ENCODE measurements around the gene CCDC178.
"Not testable (repeated sequence)": the region's sequence is repeated elsewhere in the genome, so short reads cannot be mapped to it uniquely, and the experiment has no call there.

CCDC178 gene, protein sequence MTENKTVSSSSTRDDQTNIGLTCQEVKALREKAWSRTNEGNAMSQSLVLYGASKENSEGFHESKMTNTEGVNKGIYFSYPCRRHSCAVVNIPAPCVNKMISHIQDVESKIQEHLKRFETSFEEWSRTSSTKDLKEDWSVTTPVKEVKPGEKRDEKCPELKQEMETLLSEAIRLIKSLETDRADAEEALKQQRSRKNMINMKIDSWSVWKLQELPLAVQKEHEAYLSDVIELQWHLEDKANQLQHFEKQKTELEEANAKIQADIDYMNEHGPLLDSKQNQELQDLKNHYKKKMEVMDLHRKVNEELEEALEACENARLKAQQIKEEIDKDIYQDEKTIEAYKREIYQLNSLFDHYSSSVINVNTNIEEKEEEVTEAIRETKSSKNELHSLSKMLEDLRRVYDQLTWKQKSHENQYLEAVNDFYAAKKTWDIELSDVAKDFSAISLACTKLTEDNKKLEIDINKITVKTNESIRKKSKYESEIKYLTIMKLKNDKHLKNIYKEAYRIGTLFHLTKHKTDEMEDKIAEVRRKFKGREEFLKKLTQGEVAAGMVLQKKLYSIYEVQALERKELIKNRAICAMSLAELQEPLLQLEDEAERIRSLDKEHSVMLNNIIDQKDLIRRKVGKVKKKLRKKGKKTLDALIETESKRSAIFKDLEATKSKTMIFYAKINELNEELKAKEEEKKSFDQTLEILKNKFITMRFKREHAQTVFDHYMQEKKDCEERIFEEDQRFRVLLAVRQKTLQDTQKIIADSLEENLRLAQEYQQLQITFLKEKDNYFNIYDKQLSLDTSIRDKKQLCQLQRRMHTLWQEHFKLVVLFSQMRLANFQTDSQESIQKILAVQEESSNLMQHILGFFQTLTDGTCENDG

DNA sequence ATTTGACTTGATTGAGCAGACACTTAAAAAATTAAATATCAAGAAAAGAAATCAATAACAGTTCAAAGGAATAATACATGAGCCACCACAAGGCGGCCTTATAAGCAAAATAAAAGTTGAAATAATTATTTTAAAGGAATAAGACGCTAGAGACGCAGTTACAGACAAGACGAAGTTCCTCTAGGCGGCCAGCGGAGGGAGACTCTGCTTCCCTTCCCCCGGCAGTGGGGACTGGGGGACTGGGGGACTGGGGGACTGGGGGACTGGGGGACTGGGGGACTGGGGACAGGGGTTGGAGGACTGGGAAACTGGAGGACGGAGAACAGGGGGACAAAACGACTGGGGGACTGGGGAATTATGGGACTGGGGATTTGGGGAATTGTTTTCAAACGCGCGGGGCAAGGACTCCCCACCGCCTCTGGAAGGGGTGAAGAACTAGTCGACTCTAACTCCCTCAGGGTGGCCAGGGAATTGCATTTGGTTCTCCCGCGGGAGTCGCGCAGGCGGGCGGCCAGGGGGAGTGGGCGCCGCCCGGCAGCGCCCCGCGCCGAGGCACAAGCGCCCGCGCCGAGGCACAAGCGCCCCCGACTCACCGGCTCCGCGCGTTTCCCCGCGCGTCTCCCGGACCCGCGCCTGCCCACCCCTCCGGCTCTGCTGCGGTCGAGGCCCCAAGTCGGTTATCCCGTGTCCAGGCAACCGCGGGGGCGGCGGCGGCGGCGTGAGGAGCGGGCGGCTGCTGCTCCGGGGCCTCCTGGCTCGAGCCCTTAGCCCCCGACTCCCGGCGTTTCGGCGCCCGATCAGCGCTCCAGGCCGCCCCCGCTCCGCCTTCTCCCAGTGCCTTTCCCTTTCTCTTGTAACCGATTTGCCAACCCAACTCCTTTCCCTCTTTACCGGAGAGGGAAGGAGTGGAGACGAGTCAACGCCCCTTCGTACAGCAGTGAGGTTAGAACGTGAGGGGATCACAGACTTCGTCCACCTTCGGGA is at the start of gene CCDC178:
Gene CCDC178, minus strand, starts transcription at position 662 of the 984 bp plus-strand sequence. CDS start 28,633 bp downstream, outside the sequence.
- DNase-seq: peak; percentile 52

DNA sequence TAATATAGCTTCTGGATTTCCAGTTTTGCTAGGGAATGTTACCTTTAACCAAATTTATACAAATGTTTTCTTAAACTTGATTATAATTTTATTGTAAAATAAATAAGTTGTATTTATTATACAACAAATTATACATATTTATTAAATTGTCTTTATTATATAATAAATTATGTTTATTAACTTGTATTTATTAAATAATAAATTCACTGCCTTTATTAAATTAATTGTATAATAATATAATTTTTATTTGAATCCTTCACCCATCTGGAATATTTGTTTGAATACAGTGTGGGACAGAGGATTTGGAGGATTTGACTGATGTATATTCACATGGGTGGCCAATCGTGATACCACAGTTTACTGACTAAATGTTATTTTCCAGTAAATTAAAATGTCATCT is 43.4 kb upstream of the CCDC178 start:
- no peak for DNase-seq

DNA sequence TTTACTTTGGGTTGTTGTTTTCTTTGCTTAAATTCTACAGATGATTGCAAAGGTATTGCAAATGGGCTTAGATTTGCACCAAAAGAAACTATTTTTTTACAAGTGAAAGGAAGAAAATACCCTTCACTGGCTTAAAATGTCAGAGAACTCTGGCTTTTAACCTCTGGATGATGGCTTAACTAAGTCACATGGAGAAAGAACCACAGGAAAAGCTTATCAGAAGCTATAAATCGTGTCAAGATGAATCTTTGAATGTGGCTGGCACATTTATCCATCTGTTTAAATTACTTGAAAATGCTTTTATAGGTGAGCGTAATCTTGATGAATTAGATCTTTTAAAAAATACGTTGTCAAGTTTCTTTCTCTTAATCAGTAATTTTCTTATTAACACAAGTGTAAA is 32.0 kb upstream of the CCDC178 start:
- no peak for DNase-seq

DNA sequence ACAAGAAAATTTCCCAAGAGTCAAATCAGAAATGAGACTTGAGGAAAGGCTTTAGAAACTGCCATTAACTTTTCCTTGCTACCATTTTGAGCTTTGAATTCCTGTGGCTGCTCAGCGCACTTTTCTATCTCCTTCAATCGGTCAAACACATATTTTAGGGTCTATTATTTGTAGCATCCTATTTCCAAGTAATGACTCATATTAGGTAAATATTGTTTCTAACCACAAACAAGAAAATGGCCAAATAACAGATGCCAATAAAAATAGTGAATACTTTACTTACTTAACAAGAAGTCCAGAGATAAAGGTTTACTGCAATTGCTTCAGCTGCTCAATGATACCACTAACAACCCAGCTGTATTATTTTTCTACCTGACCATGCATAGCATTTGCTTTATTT is 29.7 kb upstream of the CCDC178 start:
- DNase-seq: no peak

GRCh38 chr18:33469699-33470098 is 29.2 kb upstream of the CCDC178 start:
- DNase-seq: no peak

- no peak for DNase-seq
Measured at GRCh38 chr18:33467531-33467930, 27.0 kb upstream of the CCDC178 start.

- no peak for DNase-seq
Measured at GRCh38 chr18:33466822-33467221, 26.3 kb upstream of the CCDC178 start.

- DNase-seq: no peak
Measured at GRCh38 chr18:33460681-33461080, 20.2 kb upstream of the CCDC178 start.

- DNase-seq: no peak
Measured at GRCh38 chr18:33459612-33460011, 19.1 kb upstream of the CCDC178 start.

DNA sequence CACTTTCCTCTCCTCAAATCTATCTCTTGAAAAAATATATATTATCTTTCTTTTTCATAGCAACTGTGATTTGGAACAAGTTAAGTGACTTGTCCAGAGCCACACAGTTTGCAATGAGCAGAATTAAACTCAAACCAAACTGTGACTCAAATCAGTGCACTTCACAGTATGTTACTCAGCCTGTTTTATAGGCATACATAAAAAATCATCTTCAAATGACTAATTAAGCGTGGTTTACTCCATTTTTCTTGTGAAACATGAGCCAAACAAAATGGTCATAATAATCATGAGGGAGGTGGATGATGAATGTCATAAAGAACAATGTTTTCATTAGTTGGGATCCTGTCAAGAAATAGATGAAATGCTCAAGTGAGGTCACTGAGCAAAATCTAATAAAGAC is 6.1 kb upstream of the CCDC178 start:
- no peak for DNase-seq

- no peak for DNase-seq
Measured at GRCh38 chr18:33444709-33445108, 4.2 kb upstream of the CCDC178 start.

DNA sequence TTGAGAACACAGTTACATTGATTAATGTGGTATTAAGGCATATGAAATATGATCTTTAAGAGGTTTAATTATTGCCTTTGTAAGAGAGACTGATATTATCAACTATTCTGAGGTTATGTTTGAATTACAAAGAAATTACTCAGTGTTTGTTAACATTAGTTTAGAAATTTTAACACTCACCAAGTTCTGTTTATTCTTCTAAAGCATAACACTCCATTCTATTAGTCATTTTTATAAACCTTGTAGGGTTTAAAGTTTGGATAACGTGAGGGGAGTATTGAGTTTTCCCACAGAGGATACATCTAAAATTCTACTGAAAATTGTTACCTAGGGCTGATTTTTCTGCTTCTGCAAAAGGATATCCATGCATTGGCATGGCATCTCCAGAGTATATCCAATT is 7.7 kb downstream of the CCDC178 start:
- DNase-seq: no peak

DNA sequence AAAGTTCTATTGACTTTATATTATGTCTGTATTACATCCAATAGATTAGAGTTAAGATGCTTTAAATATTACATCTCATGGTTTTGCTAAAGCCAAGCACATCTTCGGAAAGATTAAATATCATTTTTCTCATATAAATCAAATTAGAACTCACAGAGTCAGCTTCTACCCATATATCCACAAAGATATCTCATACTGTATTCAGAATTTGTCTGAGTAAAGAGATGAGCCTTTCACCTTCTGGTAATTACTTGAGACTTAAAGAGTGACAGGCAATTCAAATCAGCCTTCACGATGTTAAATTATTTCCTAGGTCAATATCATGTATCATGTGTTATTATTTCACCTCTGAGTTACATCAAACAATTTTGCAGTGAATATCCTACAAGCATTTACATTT is 13.0 kb downstream of the CCDC178 start:
- DNase-seq: no peak

DNA sequence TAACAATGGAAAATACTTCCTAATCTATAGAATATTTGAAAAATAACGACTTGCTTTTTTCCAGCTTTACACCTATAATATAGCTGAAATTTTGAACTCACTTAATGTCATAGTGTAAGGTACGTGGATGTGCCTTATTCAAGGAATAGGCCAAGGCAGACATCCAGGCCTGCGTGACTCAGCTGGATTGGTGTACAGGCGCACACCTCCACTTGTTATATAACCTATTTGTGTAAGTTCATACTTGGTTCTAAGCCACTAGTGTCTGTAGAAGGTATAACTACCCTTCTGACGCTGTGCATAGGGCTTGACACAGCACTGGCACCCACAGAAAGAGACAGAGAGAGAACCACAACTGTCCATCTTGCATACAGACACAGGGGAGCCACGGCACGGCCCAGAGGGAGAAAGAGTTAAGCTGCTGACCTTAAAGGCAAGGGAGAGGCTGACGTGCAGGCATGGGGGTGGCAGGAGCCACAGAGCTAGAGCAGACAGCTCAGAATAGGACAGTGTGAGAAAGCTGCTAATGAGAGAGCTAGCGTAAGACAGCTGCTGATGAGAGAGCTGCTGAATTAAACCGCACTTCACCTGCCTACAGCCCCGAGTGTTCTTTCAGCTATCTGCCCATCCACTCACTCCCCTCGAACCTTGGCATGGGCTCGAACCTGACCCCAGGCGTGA is 16.1 kb downstream of the CCDC178 start:
- no peak for DNase-seq

DNA sequence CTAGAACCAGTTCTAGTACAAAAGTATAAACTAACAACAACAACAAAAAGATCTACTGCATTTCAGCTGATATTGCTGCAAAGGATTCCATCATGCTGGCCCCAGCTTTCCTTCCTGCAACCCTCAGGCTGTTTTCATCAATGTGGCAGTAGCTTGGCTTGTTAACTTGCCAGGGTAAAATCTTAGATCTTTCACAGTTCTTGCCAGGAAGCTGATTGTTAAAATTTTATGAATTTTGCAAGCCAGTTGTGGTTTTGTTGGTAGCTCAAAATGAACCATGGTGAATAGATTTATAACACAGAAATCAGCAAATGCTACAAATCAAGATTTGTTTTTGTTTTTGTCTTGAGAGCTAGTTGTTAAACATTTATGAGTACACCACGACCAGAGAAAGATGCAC is 19.3 kb downstream of the CCDC178 start:
- DNase-seq: no peak

DNA sequence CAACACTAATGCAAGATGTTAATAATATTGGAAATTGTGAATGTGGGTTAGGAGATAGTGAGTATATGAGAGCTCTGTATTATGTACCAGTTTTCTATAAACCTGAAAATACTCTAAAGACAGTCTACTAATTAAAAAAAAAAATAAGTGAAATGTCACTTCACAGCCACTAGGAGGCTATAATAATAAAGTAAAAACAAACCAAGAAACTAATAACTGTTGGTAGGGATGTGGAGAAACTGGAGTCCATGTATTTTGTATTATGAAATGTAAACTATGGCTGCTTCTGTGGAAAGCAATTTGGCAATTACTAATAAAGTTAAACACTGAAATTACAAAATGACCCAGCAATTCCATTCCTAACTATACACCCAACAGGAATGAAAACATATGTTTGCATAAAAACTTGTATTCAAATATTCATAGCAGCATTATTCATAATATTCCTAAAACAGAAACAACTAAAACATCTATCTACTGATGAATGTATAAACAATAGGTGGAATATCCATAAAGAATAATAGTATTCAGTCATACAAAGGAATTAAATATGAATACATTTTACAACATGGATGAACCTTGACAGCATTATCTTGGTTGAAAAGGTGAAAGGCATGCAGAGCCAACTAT is 36.2 kb downstream of the CCDC178 start:
- no peak for DNase-seq

- DNase-seq: not testable (repeated sequence)
Measured at GRCh38 chr18:33398939-33399338, 41.6 kb downstream of the CCDC178 start.

- DNase-seq: no peak
Measured at GRCh38 chr18:33375829-33376228, 64.7 kb downstream of the CCDC178 start.

DNA sequence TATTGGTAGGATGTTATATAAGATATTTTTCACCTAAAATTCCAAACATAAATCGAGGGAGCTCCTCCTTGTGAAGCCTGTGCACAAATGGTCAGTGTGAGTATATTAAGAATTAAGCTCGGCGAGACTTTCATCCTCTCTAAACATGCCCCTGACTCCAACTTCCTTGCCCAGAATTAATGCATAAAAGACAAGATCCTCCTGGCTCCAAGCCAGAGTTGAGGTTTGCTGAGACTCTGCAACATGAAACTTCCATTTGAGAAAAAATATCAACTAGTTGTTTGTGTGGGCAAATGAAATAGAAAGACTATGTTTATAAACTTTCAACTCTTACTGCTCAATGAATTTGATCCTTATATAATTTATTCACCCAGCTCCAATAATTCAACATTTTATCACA is 68.1 kb downstream of the CCDC178 start:
- no peak for DNase-seq

DNA sequence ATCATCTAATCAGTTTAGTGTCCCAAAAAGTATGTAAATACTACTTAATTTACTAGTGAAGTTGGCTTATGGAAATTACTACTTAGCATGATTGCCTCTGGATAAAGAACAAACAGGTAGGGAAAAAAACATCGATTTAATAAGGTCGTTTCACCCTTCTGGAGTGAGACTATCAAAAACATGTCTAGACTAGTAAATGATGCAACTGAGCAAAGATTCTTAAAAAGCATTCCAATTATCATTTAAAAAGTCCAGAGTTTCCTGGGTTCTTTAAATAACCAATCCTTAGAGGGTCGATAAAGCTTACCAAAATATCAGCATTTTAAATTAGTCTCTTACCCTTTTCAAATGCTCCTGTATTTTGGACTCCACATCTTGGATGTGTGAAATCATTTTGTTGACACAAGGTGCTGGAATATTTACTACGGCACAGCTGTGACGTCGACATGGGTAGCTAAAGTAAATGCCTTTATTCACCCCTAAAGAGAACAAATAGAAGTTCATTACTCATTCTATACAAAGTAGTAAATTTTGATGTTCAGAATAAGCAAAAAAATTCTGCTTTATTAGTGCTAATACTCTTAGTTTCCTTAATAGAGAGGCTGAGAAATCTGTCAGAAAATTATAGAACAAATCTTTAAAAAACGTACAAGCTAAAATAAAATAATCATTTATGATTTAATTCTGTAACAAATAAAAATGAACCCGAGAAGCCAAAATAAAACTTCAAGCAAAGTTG is 70.6 kb downstream of the CCDC178 start:
- DNase-seq: no peak

DNA sequence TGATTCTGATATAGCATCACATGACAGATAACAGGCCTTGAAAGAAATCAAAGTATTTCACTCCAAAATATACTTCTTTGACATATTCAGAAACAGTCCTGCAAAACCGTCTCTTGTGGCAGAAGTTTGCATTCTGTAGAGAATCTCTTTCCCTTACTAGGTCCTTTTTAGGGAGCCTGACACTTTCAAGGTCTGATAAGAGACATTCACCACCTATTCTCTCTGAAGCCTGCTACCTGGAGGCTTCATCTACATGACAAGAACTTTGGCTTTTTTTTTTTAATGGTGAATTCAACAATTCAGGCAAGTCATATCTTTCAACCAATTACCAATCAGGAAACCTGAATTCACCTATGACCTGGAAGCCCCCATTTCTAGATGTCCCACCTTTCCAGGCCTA is 83.8 kb downstream of the CCDC178 start:
- DNase-seq: no peak
